A673 (cell line): ENCODE results near the gene COL4A2. TPM values are rescaled to one million over a fixed set of nuclear protein-coding genes. Genes with fewer than 3 reads are reported as not detected.

ENCODE experiments used
- BruUV-seq: library from RNA; stranded (reverse); fragments of 400-500 nt; replicated peaks from 2 replicates; lab custom pipeline; 2021; lab: Mats Ljungman, UMichigan
- CTCF ChIA-PET: fragments of 300-600 bp; sonication (Branson Sonifier 250); formaldehyde crosslinking; loops from one replicate; lab custom pipeline; 2022; ENCODE audit warnings: antibody characterized with exemption; lab: Charles Lee
- POLR2A ChIA-PET: fragments of 300-600 bp; sonication (Branson Sonifier 250); formaldehyde crosslinking; loops from one replicate; lab custom pipeline; 2022; ENCODE audit warnings: antibody characterized with exemption; ENCODE audit not compliant: low non-redundant PET; lab: Charles Lee
- DNase-seq: peaks from one replicate; pipeline ENCODE4 v3.0.0-alpha.2; 2015; ENCODE audit warnings: low spot score
- H3K27ac ChIP-seq: fragments of 200-600 bp; sonication (generic); 2 replicates; pipeline ENCODE4 v1.5.1; 2016; ENCODE audit warnings: mixed run types, low read depth, mild to moderate bottlenecking, mixed read lengths, antibody characterized with exemption, low read length; ENCODE audit not compliant: poor library complexity, severe bottlenecking
- H3K27me3 ChIP-seq: fragments of 200-600 bp; sonication (generic); replicated peaks from 2 replicates; pipeline ENCODE4 v1.6.1; 2017; ENCODE audit warnings: mixed run types, low read depth, mild to moderate bottlenecking, mixed read lengths, antibody characterized with exemption, low read length; ENCODE audit not compliant: insufficient read depth, poor library complexity
- H3K36me3 ChIP-seq: fragments of 200-600 bp; sonication (generic); 2 replicates; pipeline ENCODE4 v1.6.1; 2016; ENCODE audit warnings: mixed run types, mild to moderate bottlenecking, mixed read lengths, antibody characterized with exemption, low read length; ENCODE audit not compliant: insufficient read depth, poor library complexity, severe bottlenecking
- H3K4me1 ChIP-seq: fragments of 200-600 bp; sonication (generic); 2 replicates; pipeline ENCODE4 v1.6.1; 2017; ENCODE audit warnings: mixed run types, mild to moderate bottlenecking, mixed read lengths, antibody characterized with exemption, low read length; ENCODE audit not compliant: insufficient read depth, poor library complexity, severe bottlenecking
- H3K4me3 ChIP-seq: fragments of 200-600 bp; sonication (generic); 2 replicates; pipeline ENCODE4 v1.5.1; 2016; ENCODE audit warnings: low read depth, mixed run types, mild to moderate bottlenecking, mixed read lengths, low read length; ENCODE audit not compliant: poor library complexity, severe bottlenecking
- H3K9me3 ChIP-seq: fragments of 200-600 bp; sonication (generic); 2 replicates; pipeline ENCODE4 v1.6.1; 2016; ENCODE audit warnings: mixed run types, low read depth, mild to moderate bottlenecking, mixed read lengths, antibody characterized with exemption, low read length; ENCODE audit not compliant: poor library complexity, severe bottlenecking
- EZH2 ChIP-seq: fragments of 200-600 bp; sonication (generic); IDR thresholded peaks from 2 replicates; pipeline ENCODE4 v1.6.1; 2017; ENCODE audit warnings: borderline replicate concordance, low read depth, mild to moderate bottlenecking, mixed read lengths, antibody characterized with exemption, low read length; ENCODE audit not compliant: poor library complexity, severe bottlenecking
- intact Hi-C: fragments of 100-400 bp; cut with micrococcal nuclease; formaldehyde crosslinking; loops from one replicate; pipeline ENCODE4 v1.10.0; 2022; ENCODE audit not compliant: unreplicated experiment
- total RNA-seq: library from RNA; stranded (reverse); gene quantifications from 2 replicates; pipeline ENCODE4 v1.2.3, GENCODE V29; 2021
- TF ChIP-seq, protein P1 (sequence below): fragments of 300-800, 200-600 bp; sonication (generic); conservative IDR thresholded peaks from 2 replicates; pipeline ENCODE4 v1.5.1; 2017; ENCODE audit warnings: low read depth, mild to moderate bottlenecking, antibody characterized with exemption, low read length, moderate library complexity, mixed read lengths

Gene COL4A2
- total RNA-seq, 1 experiment from 2014 or later, result 184 TPM

GRCh38 chr13:110465696-110466095 is 158.6 kb downstream of the COL4A2 start:
- Histone ChIP-seq H3K4me3 (no peak overlapping the region), H3K4me1 (no peaks in the 10 kb centered on the region), H3K9me3 (no peaks in the 10 kb centered on the region), H3K27ac (no peak overlapping the region), H3K36me3 (peaks cover 5% of the 10 kb centered on the region), H3K27me3 (no peaks in the 10 kb centered on the region)
- TF ChIP-seq, protein P1, sequence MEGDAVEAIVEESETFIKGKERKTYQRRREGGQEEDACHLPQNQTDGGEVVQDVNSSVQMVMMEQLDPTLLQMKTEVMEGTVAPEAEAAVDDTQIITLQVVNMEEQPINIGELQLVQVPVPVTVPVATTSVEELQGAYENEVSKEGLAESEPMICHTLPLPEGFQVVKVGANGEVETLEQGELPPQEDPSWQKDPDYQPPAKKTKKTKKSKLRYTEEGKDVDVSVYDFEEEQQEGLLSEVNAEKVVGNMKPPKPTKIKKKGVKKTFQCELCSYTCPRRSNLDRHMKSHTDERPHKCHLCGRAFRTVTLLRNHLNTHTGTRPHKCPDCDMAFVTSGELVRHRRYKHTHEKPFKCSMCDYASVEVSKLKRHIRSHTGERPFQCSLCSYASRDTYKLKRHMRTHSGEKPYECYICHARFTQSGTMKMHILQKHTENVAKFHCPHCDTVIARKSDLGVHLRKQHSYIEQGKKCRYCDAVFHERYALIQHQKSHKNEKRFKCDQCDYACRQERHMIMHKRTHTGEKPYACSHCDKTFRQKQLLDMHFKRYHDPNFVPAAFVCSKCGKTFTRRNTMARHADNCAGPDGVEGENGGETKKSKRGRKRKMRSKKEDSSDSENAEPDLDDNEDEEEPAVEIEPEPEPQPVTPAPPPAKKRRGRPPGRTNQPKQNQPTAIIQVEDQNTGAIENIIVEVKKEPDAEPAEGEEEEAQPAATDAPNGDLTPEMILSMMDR, result no peak
- TF ChIP-seq EZH2, result no peak
- no TSS peak for BruUV-seq
- no peak for DNase-seq
- intact Hi-C loops, result no loop called here
- ChIA-PET POLR2A (no interaction called here), CTCF (no interaction called here)

DNA sequence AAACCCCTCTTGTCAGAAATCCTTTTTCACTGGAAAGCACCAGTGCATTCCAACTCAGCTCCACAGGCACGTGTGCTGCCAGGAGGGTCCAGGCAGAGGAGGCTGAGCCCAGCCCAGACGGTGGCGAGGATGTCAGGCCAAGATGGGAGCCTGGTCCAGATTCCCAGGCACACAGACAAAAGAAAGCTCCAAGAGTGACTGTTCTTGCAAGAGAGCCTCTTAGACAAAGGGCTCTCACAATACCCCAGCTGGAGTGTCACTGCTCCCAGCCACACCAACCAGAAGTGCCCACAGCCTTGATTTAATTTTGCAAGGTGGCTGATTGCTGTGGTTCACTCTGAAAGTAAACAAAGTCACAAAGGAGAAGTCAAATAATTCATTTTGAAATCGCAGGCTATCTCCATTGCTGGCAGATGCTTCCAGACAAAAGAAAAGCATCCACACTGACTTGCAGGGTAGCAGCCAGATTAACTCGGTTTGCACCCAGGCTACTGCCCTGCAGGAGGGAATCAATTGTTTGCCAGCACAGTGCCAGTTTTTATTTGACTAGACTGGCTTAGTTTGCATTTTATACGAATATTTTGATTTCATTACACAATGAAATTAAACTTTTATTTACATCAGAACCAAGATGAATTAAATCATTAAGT is 159.3 kb downstream of the COL4A2 start:
- peaks cover 5% of the 10 kb centered on the region for H3K36me3 ChIP-seq
- H3K4me3 ChIP-seq, result no peak overlapping the region
- POLR2A ChIA-PET, result no interaction called here
- TF ChIP-seq, protein P1, result no peak
- TF ChIP-seq EZH2, result no peak
- no peaks in the 10 kb centered on the region for H3K4me1 ChIP-seq
- CTCF ChIA-PET, result no interaction called here
- no TSS peak for BruUV-seq
- H3K9me3 ChIP-seq, result no peaks in the 10 kb centered on the region
- no peaks in the 10 kb centered on the region for H3K27me3 ChIP-seq
- DNase-seq, result no peak
- intact Hi-C loops, result no loop called here
- no peak overlapping the region for H3K27ac ChIP-seq

GRCh38 chr13:110467516-110468110 is 160.5 kb downstream of the COL4A2 start:
- Histone ChIP-seq H3K4me1 (no peaks in the 10 kb centered on the region), H3K36me3 (peaks cover 5% of the 10 kb centered on the region), H3K27me3 (no peaks in the 10 kb centered on the region), H3K9me3 (no peaks in the 10 kb centered on the region), H3K27ac (no peak overlapping the region), H3K4me3 (no peak overlapping the region)
- CTCF ChIA-PET, result no interaction called here
- BruUV-seq, result no TSS peak
- no peak for DNase-seq
- intact Hi-C loops, result no loop called here
- TF ChIP-seq, protein P1, result no peak
- no peak for TF ChIP-seq EZH2
- POLR2A ChIA-PET, result no interaction called here
